SK-N-SH treated with all-trans-retinoic acid at 6 μM for 48 hours (cell line): ENCODE data around the gene ARL1.

Experiments
- ATAC-seq: fragments of 200-7000 bp; cut with Tn5 transposase; 3 replicates; pipeline ENCODE4 v1.9.1; 2020; ENCODE audit warnings: mild to moderate bottlenecking, moderate library complexity
- ARNTL ChIP-seq: fragments of 450-650 bp; formaldehyde crosslinking; IDR thresholded peaks from 2 replicates; pipeline ENCODE4 v1.5.0; 2020; ENCODE audit warnings: low read depth, mild to moderate bottlenecking, moderate library complexity, borderline replicate concordance
- BACH2 ChIP-seq: fragments of 250-450 bp; sonication (Bioruptor Pico); IDR thresholded peaks from 2 replicates; pipeline ENCODE4 v1.9.0; 2021; ENCODE audit warnings: mild to moderate bottlenecking, borderline replicate concordance
- CREB5 ChIP-seq: fragments of 250-450 bp; sonication (Bioruptor Pico); IDR thresholded peaks from 2 replicates; pipeline ENCODE4 v1.5.1; 2020; ENCODE audit warnings: low read depth, mild to moderate bottlenecking, moderate library complexity
- CSRNP3 ChIP-seq: fragments of 250-450 bp; sonication (Bioruptor Pico); IDR thresholded peaks from 2 replicates; pipeline ENCODE4 v1.5.1; 2021; ENCODE audit warnings: mild to moderate bottlenecking, moderate library complexity
- ESRRG ChIP-seq: fragments of 250-450 bp; sonication (Bioruptor Pico); IDR thresholded peaks from 2 replicates; pipeline ENCODE4 v1.6.1; 2021; ENCODE audit warnings: mild to moderate bottlenecking
- GLIS3 ChIP-seq: fragments of 250-450 bp; sonication (Bioruptor Pico); IDR thresholded peaks from 2 replicates; pipeline ENCODE4 v1.5.0; 2020; ENCODE audit warnings: mild to moderate bottlenecking, moderate library complexity
- OSR1 ChIP-seq: fragments of 250-450 bp; sonication (Bioruptor Pico); IDR thresholded peaks from 2 replicates; pipeline ENCODE4 v1.8.0; 2022; ENCODE audit warnings: moderate library complexity, mild to moderate bottlenecking, inconsistent platforms
- PATZ1 ChIP-seq: fragments of 250-450 bp; sonication (Bioruptor Pico); IDR thresholded peaks from 2 replicates; pipeline ENCODE4 v1.8.0; 2020; ENCODE audit warnings: mild to moderate bottlenecking, moderate library complexity, borderline replicate concordance
- SNAI2 ChIP-seq: fragments of 250-450 bp; sonication (Bioruptor Pico); IDR thresholded peaks from 2 replicates; pipeline ENCODE4 v1.5.0; 2020; ENCODE audit warnings: mild to moderate bottlenecking, moderate library complexity
- TCF4 ChIP-seq: fragments of 250-450 bp; sonication (Bioruptor Pico); IDR thresholded peaks from 2 replicates; pipeline ENCODE4 v1.8.0; 2021; ENCODE audit warnings: mild to moderate bottlenecking, moderate library complexity, borderline replicate concordance
- TOX ChIP-seq: fragments of 250-450 bp; sonication (Bioruptor Pico); IDR thresholded peaks from 2 replicates; pipeline ENCODE4 v1.8.0; 2021; ENCODE audit warnings: mild to moderate bottlenecking, moderate library complexity, borderline replicate concordance
- TSHZ2 ChIP-seq: fragments of 250-450 bp; sonication (Bioruptor Pico); IDR thresholded peaks from 2 replicates; pipeline ENCODE4 v1.5.0; 2020; ENCODE audit warnings: mild to moderate bottlenecking, moderate library complexity
- ZC3H10 ChIP-seq: fragments of 250-450 bp; sonication (Bioruptor Pico); IDR thresholded peaks from 2 replicates; pipeline ENCODE4 v1.5.1; 2021; ENCODE audit warnings: mild to moderate bottlenecking, moderate library complexity
- ZFP3 ChIP-seq: fragments of 250-450 bp; sonication (Bioruptor Pico); IDR thresholded peaks from 2 replicates; pipeline ENCODE4 v1.5.0; 2020; ENCODE audit warnings: mild to moderate bottlenecking, moderate library complexity
- ZFP30 ChIP-seq: fragments of 450-650 bp; formaldehyde crosslinking; IDR thresholded peaks from 2 replicates; pipeline ENCODE4 v1.5.0; 2022; ENCODE audit warnings: mild to moderate bottlenecking, moderate library complexity
- ZNF565 ChIP-seq: fragments of 450-650 bp; formaldehyde crosslinking; conservative IDR thresholded peaks from 2 replicates; pipeline ENCODE4 v1.5.0; 2020; ENCODE audit warnings: low read depth, mild to moderate bottlenecking, moderate library complexity
- ZNF70 ChIP-seq: fragments of 450-650 bp; formaldehyde crosslinking; IDR thresholded peaks from 2 replicates; pipeline ENCODE4 v1.5.0; 2020; ENCODE audit warnings: mild to moderate bottlenecking, moderate library complexity
- ZNF8 ChIP-seq: fragments of 450-650 bp; formaldehyde crosslinking; IDR thresholded peaks from 2 replicates; pipeline ENCODE4 v1.5.0; 2020; ENCODE audit warnings: mild to moderate bottlenecking, moderate library complexity

ARL1 gene

GRCh38 chr12:101407436-101408345 is at the start of gene ARL1:
Gene ARL1, minus strand, starts transcription at chr12:101407772. Its CDS starts 127 bp downstream, at chr12:101407645.
- TF ChIP-seq TSHZ2 (peak; percentile 29; the same call in 1 of the 2 replicates), ZNF8 (0 out of 2 replicates have a peak, but pooled peaks have one; percentile 28), PATZ1 (no peak), ZFP3 (CRISPR knock-in tag) (0 out of 2 replicates have a peak, but pooled peaks have one; percentile 19), OSR1 (no peak), BACH2 (no peak), ZFP30 (CRISPR knock-in tag) (no peak), TCF4 (CRISPR knock-in tag) (no peak)
- ATAC-seq = peak; percentile 94

- ATAC-seq = no peak
- TF ChIP-seq ZFP3 (CRISPR knock-in tag) (no peak), ARNTL (CRISPR knock-in tag) (no peak), ZNF8 (no peak), TSHZ2 (no peak), ZNF565 (CRISPR knock-in tag) (no peak), OSR1 (no peak), SNAI2 (CRISPR knock-in tag) (no peak), BACH2 (no peak), CREB5 (CRISPR knock-in tag) (no peak), CSRNP3 (CRISPR knock-in tag) (no peak), GLIS3 (no peak), TOX (no peak), ESRRG (CRISPR knock-in tag) (no peak), ZC3H10 (CRISPR knock-in tag) (no peak), ZFP30 (CRISPR knock-in tag) (no peak), PATZ1 (no peak), ZNF70 (CRISPR knock-in tag) (no peak)
- TF ChIP-seq, all 23 proteins: peak for 0
These were observed 48.1 kb upstream of the ARL1 start for GRCh38 chr12:101455685-101456084.
